Neural cell (in vitro differentiated cells): ENCODE measurements around the gene POMGNT2. TPM values are rescaled to one million over a fixed set of nuclear protein-coding genes. Genes with fewer than 3 reads are reported as not detected.
"Not testable (repeated sequence)": the region's sequence is repeated elsewhere in the genome, so short reads cannot be mapped to it uniquely, and the experiment has no call there.

ENCODE experiments used
- H2AFZ ChIP-seq: fragments of 200-600, 300-800 bp; sonication (generic), shearing (Covaris generic); 2 replicates; pipeline ENCODE4 v1.6.0; 2014; ENCODE audit warnings: low read depth, mild to moderate bottlenecking, antibody characterized with exemption, low read length, moderate library complexity
- H3F3A ChIP-seq: fragments of 200-600 bp; shearing (Covaris generic); 2 replicates; pipeline ENCODE4 v1.6.1; 2016; ENCODE audit warnings: mild to moderate bottlenecking, moderate library complexity, mixed read lengths, antibody characterized with exemption, low read length; ENCODE audit not compliant: insufficient read depth, poor library complexity, severe bottlenecking
- H3K27ac ChIP-seq: fragments of 200-600, 300-800 bp; sonication (generic), shearing (Covaris generic); 2 replicates; pipeline ENCODE4 v1.5.1; 2014; ENCODE audit warnings: mild to moderate bottlenecking, low read length, moderate library complexity
- H3K27me3 ChIP-seq: fragments of 300-800, 200-600 bp; sonication (generic), shearing (Covaris generic); 2 replicates; pipeline ENCODE4 v1.6.0; 2014; ENCODE audit warnings: mild to moderate bottlenecking, low read depth, low read length, moderate library complexity; ENCODE audit not compliant: insufficient read depth
- H3K36me3 ChIP-seq: fragments of 300-800, 200-600 bp; sonication (generic), shearing (Covaris generic); 2 replicates; pipeline ENCODE4 v1.5.1; 2014; ENCODE audit warnings: mild to moderate bottlenecking, antibody characterized with exemption, low read length, moderate library complexity; ENCODE audit not compliant: insufficient read depth
- H3K4me2 ChIP-seq: fragments of 300-800, 200-600 bp; sonication (generic), shearing (Covaris generic); 2 replicates; pipeline ENCODE4 v1.6.0; 2014; ENCODE audit warnings: mild to moderate bottlenecking, low read length
- H3K4me3 ChIP-seq: fragments of 300-800, 200-600 bp; sonication (generic), shearing (Covaris generic); 2 replicates; pipeline ENCODE4 v1.5.1; 2014; ENCODE audit warnings: mild to moderate bottlenecking, low read length, moderate library complexity
- H3K79me2 ChIP-seq: fragments of 200-600 bp; shearing (Covaris generic); replicated peaks from 2 replicates; pipeline ENCODE4 v1.6.0; 2014; ENCODE audit warnings: mild to moderate bottlenecking, low read length, moderate library complexity; ENCODE audit not compliant: insufficient read depth
- H3K9ac ChIP-seq: fragments of 300-800, 200-600 bp; sonication (generic), shearing (Covaris generic); 2 replicates; pipeline ENCODE4 v1.6.1; 2016; ENCODE audit warnings: mild to moderate bottlenecking, low read length, mixed read lengths
- H3K9me2 ChIP-seq: fragments of 200-600 bp; shearing (Covaris generic); 2 replicates; pipeline ENCODE4 v1.6.1; 2016; ENCODE audit warnings: mild to moderate bottlenecking, low read length, mixed read lengths; ENCODE audit not compliant: insufficient read depth
- H3K9me3 ChIP-seq: fragments of 200-600, 300-800 bp; sonication (generic), shearing (Covaris generic); 2 replicates; pipeline ENCODE4 v1.6.1; 2016; ENCODE audit warnings: mild to moderate bottlenecking, mixed run types, low read length, moderate library complexity, mixed read lengths
- H4K20me1 ChIP-seq: fragments of 200-600 bp; shearing (Covaris generic); 2 replicates; pipeline ENCODE4 v1.6.1; 2016; ENCODE audit warnings: mild to moderate bottlenecking, mixed run types; ENCODE audit not compliant: insufficient read depth
- CTCF ChIP-seq: fragments of 450-650 bp; IDR thresholded peaks from 2 replicates; pipeline ENCODE4 v1.5.1; 2014; ENCODE audit warnings: antibody characterized with exemption, mild to moderate bottlenecking, moderate library complexity; ENCODE audit not compliant: poor library complexity, severe bottlenecking
- EP300 ChIP-seq: fragments of 450-650 bp; conservative IDR thresholded peaks from 2 replicates; pipeline ENCODE4 v1.6.1; 2014; ENCODE audit warnings: antibody characterized with exemption, mild to moderate bottlenecking, moderate library complexity; ENCODE audit not compliant: poor library complexity, severe bottlenecking
- EZH2 ChIP-seq: fragments of 200-600, 300-800 bp; shearing (Covaris generic), sonication (generic); IDR thresholded peaks from 2 replicates; pipeline ENCODE4 v1.6.1; 2014; ENCODE audit warnings: antibody characterized with exemption, low read length, borderline replicate concordance, mild to moderate bottlenecking; ENCODE audit not compliant: insufficient read depth, poor library complexity, severe bottlenecking
- MXI1 ChIP-seq: fragments of 450-650 bp; conservative IDR thresholded peaks from 2 replicates; pipeline ENCODE4 v1.6.1; 2014; ENCODE audit warnings: antibody characterized with exemption, mild to moderate bottlenecking; ENCODE audit not compliant: poor library complexity, severe bottlenecking
- POLR2AphosphoS5 ChIP-seq: IDR thresholded peaks from 2 replicates; pipeline ENCODE4 v1.6.1; 2012
- RAD21 ChIP-seq: fragments of 450-650 bp; conservative IDR thresholded peaks from 2 replicates; pipeline ENCODE4 v1.6.1; 2014; ENCODE audit warnings: antibody characterized with exemption, mild to moderate bottlenecking, moderate library complexity
- SMC3 ChIP-seq: fragments of 450-650 bp; conservative IDR thresholded peaks from 2 replicates; pipeline ENCODE4 v1.6.1; 2014; ENCODE audit warnings: antibody characterized with exemption, mild to moderate bottlenecking, moderate library complexity; ENCODE audit not compliant: poor library complexity
- TAF1 ChIP-seq: IDR thresholded peaks from 2 replicates; pipeline ENCODE4 v1.6.1; 2012; ENCODE audit warnings: low read depth
- polyA plus RNA-seq: library from polyadenylated mRNA; depleted of rRNA; stranded (reverse); fragments of >200 nt; gene quantifications from 2 replicates; pipeline ENCODE4 v1.2.3, GENCODE V29; 2014
- TF ChIP-seq, protein P1 (sequence below): IDR thresholded peaks from 2 replicates; pipeline ENCODE4 v1.6.1; 2012; ENCODE audit warnings: borderline replicate concordance

Gene POMGNT2
- polyA plus RNA-seq, 1 donor from 2014 or later: 25.7 TPM

DNA sequence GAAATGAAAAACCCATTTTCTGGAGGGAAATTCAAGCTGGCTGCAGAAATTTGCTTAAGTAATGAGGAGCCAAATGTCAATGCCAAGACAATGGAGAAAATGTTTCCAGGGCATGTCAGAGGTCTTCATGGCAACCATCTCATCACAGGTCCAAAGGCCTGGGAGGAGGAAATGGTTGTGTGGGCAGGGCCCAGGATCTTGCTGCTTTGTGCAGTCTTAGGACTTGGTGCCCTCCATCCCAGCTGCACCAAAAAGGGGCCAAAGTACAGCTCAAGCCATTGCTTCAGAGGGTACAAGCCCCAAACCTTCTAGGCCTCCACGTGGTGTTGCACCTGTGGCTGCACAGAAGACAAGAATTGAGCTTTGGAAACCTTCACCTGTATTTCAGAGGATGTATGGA lies 59.3 kb downstream of the POMGNT2 start:
- no peaks in the 10 kb centered on the region for H3K9me3 ChIP-seq
- TF ChIP-seq RAD21: no peak
- H3K27ac ChIP-seq: no peak overlapping the region
- no peaks in the 10 kb centered on the region for H4K20me1 ChIP-seq
- H3K4me2 ChIP-seq: no peak overlapping the region
- no peak overlapping the region for H3K9ac ChIP-seq
- H3K79me2 ChIP-seq: no peaks in the 10 kb centered on the region
- no peaks in the 10 kb centered on the region for H3F3A ChIP-seq
- no peaks in the 10 kb centered on the region for H3K9me2 ChIP-seq
- H3K4me3 ChIP-seq: no peak overlapping the region
- no peaks in the 10 kb centered on the region for H3K36me3 ChIP-seq
- H2AFZ ChIP-seq: no peak overlapping the region
- H3K27me3 ChIP-seq: no peaks in the 10 kb centered on the region

GRCh38 chr3:43045079-43045478 lies 60.8 kb downstream of the POMGNT2 start:
- H3K27ac ChIP-seq, H3K9ac ChIP-seq, H2AFZ ChIP-seq, H3F3A ChIP-seq, H3K27me3 ChIP-seq, H3K4me2 ChIP-seq, H3K79me2 ChIP-seq, H3K4me3 ChIP-seq, H3K36me3 ChIP-seq, H3K9me3 ChIP-seq, H3K9me2 ChIP-seq, H4K20me1 ChIP-seq: not testable (repeated sequence)

GRCh38 chr3:43043793-43044192 lies 62.1 kb downstream of the POMGNT2 start:
- H3K36me3 ChIP-seq: no peaks in the 10 kb centered on the region
- no peak for TF ChIP-seq EZH2
- TF ChIP-seq, protein P1, sequence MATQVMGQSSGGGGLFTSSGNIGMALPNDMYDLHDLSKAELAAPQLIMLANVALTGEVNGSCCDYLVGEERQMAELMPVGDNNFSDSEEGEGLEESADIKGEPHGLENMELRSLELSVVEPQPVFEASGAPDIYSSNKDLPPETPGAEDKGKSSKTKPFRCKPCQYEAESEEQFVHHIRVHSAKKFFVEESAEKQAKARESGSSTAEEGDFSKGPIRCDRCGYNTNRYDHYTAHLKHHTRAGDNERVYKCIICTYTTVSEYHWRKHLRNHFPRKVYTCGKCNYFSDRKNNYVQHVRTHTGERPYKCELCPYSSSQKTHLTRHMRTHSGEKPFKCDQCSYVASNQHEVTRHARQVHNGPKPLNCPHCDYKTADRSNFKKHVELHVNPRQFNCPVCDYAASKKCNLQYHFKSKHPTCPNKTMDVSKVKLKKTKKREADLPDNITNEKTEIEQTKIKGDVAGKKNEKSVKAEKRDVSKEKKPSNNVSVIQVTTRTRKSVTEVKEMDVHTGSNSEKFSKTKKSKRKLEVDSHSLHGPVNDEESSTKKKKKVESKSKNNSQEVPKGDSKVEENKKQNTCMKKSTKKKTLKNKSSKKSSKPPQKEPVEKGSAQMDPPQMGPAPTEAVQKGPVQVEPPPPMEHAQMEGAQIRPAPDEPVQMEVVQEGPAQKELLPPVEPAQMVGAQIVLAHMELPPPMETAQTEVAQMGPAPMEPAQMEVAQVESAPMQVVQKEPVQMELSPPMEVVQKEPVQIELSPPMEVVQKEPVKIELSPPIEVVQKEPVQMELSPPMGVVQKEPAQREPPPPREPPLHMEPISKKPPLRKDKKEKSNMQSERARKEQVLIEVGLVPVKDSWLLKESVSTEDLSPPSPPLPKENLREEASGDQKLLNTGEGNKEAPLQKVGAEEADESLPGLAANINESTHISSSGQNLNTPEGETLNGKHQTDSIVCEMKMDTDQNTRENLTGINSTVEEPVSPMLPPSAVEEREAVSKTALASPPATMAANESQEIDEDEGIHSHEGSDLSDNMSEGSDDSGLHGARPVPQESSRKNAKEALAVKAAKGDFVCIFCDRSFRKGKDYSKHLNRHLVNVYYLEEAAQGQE: no peak
- no peak for TF ChIP-seq MXI1
- TF ChIP-seq CTCF: no peak
- TF ChIP-seq EP300: no peak
- TF ChIP-seq POLR2AphosphoS5: no peak
- no peak for TF ChIP-seq SMC3
- no peak for TF ChIP-seq TAF1
- no peak for TF ChIP-seq RAD21
- H3K4me3 ChIP-seq: no peak overlapping the region
- H4K20me1 ChIP-seq: no peaks in the 10 kb centered on the region
- no peaks in the 10 kb centered on the region for H3K9me3 ChIP-seq
- no peak overlapping the region for H3K9ac ChIP-seq
- H3K9me2 ChIP-seq: no peaks in the 10 kb centered on the region
- H3K4me2 ChIP-seq: no peak overlapping the region
- no peaks in the 10 kb centered on the region for H3K79me2 ChIP-seq
- H3K27me3 ChIP-seq: no peaks in the 10 kb centered on the region
- no peak overlapping the region for H2AFZ ChIP-seq
- no peaks in the 10 kb centered on the region for H3F3A ChIP-seq
- no peak overlapping the region for H3K27ac ChIP-seq
